K562 (cell line): ENCODE results near the gene MED13L.

Source experiments
- CBX3 ChIP-seq, 2 experiments: IDR thresholded peaks; 1 replicate in 1 of 2; 2 replicates in 1 of 2; pipeline ENCODE4 v1.6.1; 2012; ENCODE audit warnings: inconsistent platforms in 2 of 2, low read length in 2 of 2, borderline replicate concordance in 1 of 2, control low read depth in 1 of 2
- CBX5 ChIP-seq: IDR thresholded peaks from 2 replicates; pipeline ENCODE4 v1.6.1; 2014; ENCODE audit warnings: low read depth, borderline replicate concordance
- JUND ChIP-seq, 2 experiments: IDR thresholded peaks; 2 replicates in 1 of 2; 3 replicates in 1 of 2; pipeline ENCODE4 v1.6.1; 2011; ENCODE audit warnings: borderline replicate concordance in 2 of 2, low read depth in 2 of 2, low read length in 2 of 2, improper control_type of control experiment in 1 of 2, missing biosample characterization in 1 of 2, missing genetic modification characterization in 1 of 2, missing genetic modification reagents in 1 of 2
- RBM34 ChIP-seq: fragments of 200-400 bp; formaldehyde crosslinking; IDR thresholded peaks from 2 replicates; pipeline ENCODE4 v1.6.1; 2018; ENCODE audit warnings: low read length, borderline replicate concordance; ENCODE audit not compliant: insufficient read depth
- ZKSCAN1 ChIP-seq: fragments of 150-350 bp; IDR thresholded peaks from 2 replicates; pipeline ENCODE4 v1.6.1; 2016; ENCODE audit warnings: low read depth, low read length
- TF ChIP-seq, protein P1 (sequence below), 2 experiments: fragments of 200-800 bp in 1 of 2; sonication (Bioruptor generic) in 1 of 2; sonication (generic) in 1 of 2; formaldehyde crosslinking in 1 of 2; IDR thresholded peaks in 1 of 2; conservative IDR thresholded peaks in 1 of 2; 2 replicates each; pipeline versions ENCODE4 v1.5.0 to v1.6.1; 2016 to 2020; ENCODE audit warnings: missing compliant biosample characterization in 1 of 2, missing genetic modification characterization in 1 of 2, missing genetic modification reagents in 1 of 2
- TF ChIP-seq, protein P2 (sequence below): sonication (generic); formaldehyde crosslinking; IDR thresholded peaks from 2 replicates; pipeline ENCODE4 v1.8.1; 2022; ENCODE audit warnings: missing genetic modification reagents

DNA sequence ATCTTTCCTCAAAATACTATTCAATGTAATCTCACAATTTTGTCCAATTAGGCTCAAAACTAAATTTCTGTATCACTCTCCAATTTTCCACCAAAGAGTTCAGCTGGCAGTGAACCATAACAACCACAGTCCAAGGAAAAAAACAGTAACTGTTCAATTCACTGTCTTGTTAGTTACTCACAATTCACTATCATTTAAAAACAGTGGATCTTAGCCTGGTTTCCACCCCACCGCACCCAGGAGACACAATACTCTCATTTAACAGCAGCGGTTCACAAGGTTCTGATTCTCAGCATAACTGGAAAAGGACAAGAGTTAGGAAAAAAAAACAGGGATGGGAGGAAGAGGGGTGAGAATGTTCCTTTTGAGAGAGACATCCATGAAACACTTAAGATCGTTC is 40.5 kb downstream of the MED13L start:
- TF ChIP-seq CBX5 (no peak), RBM34 (no peak), CBX3 (IDR thresholded peaks at IDR 0.05; ENCODE audit: borderline replicate concordance in 1 of 2, low read length in 2 of 2) (no peak), JUND (IDR thresholded peaks at IDR 0.05; ENCODE audit: borderline replicate concordance, low read depth, low read length) (no peak), JUND (tag; IDR thresholded peaks at IDR 0.05; ENCODE audit: borderline replicate concordance, low read depth, low read length) (no peak), ZKSCAN1 (no peak)
- TF ChIP-seq, protein P1, sequence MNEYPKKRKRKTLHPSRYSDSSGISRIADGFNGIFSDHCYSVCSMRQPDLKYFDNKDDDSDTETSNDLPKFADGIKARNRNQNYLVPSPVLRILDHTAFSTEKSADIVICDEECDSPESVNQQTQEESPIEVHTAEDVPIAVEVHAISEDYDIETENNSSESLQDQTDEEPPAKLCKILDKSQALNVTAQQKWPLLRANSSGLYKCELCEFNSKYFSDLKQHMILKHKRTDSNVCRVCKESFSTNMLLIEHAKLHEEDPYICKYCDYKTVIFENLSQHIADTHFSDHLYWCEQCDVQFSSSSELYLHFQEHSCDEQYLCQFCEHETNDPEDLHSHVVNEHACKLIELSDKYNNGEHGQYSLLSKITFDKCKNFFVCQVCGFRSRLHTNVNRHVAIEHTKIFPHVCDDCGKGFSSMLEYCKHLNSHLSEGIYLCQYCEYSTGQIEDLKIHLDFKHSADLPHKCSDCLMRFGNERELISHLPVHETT (CRISPR knock-in tag; conservative IDR thresholded peaks at IDR 0.05 in 1 of 2, IDR thresholded peaks at IDR 0.05 in 1 of 2): no peak
- TF ChIP-seq, protein P2, sequence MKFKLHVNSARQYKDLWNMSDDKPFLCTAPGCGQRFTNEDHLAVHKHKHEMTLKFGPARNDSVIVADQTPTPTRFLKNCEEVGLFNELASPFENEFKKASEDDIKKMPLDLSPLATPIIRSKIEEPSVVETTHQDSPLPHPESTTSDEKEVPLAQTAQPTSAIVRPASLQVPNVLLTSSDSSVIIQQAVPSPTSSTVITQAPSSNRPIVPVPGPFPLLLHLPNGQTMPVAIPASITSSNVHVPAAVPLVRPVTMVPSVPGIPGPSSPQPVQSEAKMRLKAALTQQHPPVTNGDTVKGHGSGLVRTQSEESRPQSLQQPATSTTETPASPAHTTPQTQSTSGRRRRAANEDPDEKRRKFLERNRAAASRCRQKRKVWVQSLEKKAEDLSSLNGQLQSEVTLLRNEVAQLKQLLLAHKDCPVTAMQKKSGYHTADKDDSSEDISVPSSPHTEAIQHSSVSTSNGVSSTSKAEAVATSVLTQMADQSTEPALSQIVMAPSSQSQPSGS: no peak
